Caco-2 (cell line): ENCODE measurements around the gene BFSP1. TPM values are rescaled to one million over a fixed set of nuclear protein-coding genes. Genes with fewer than 3 reads are reported as not detected.
A peak's percentile ranks its signal among the peaks of the same experiment; 100 is the strongest.

ENCODE experiments used
- BruUV-seq: library from RNA; stranded (reverse); fragments of 400-500 nt; replicated peaks from 2 replicates; lab custom pipeline; 2021; lab: Mats Ljungman, UMichigan
- CTCF ChIA-PET: fragments of 300-600 bp; sonication (Branson Sonifier 250); formaldehyde crosslinking; loops from one replicate; lab custom pipeline; 2022; ENCODE audit warnings: antibody characterized with exemption; lab: Charles Lee
- POLR2A ChIA-PET: fragments of 300-600 bp; sonication (Branson Sonifier 250); formaldehyde crosslinking; loops from one replicate; lab custom pipeline; 2022; ENCODE audit warnings: antibody characterized with exemption; lab: Charles Lee
- DNase-seq, 2 experiments: peaks; one replicate each; pipeline versions ENCODE4 v3.0.0 to v3.0.0-alpha.2; 2020 to 2022
- H3K27me3 ChIP-seq: replicated peaks from 2 replicates; pipeline ENCODE4 v1.6.0; 2011; ENCODE audit warnings: low read length; ENCODE audit not compliant: control insufficient read depth, insufficient read depth
- H3K36me3 ChIP-seq: 2 replicates; pipeline ENCODE4 v1.5.1; 2011; ENCODE audit warnings: low read length; ENCODE audit not compliant: control insufficient read depth, insufficient read depth
- H3K4me1 ChIP-seq: fragments of 250-450 bp; sonication (Bioruptor Pico); 2 replicates; pipeline ENCODE4 v1.5.1; 2020; ENCODE audit warnings: mild to moderate bottlenecking
- H3K4me3 ChIP-seq: 2 replicates; pipeline ENCODE4 v1.5.1; 2011; ENCODE audit warnings: low read depth, mild to moderate bottlenecking, control low read depth, low read length
- H3K9me3 ChIP-seq: fragments of 250-450 bp; sonication (Bioruptor Pico); 2 replicates; pipeline ENCODE4 v1.5.1; 2020; ENCODE audit warnings: mild to moderate bottlenecking, moderate library complexity
- H3K27ac Mint-ChIP-seq: one replicate; pipeline ENCODE4 v1.8.0; 2022; ENCODE audit warnings: mixed read lengths; ENCODE audit not compliant: unreplicated experiment
- H3K27me3 Mint-ChIP-seq: one replicate; pipeline ENCODE4 v1.8.0; 2022; ENCODE audit warnings: mixed read lengths; ENCODE audit not compliant: insufficient read depth, unreplicated experiment
- H3K36me3 Mint-ChIP-seq: one replicate; pipeline ENCODE4 v1.8.0; 2022; ENCODE audit warnings: mild to moderate bottlenecking, mixed read lengths; ENCODE audit not compliant: insufficient read depth, unreplicated experiment
- H3K4me1 Mint-ChIP-seq: one replicate; pipeline ENCODE4 v1.8.0; 2022; ENCODE audit warnings: low read depth, mixed read lengths; ENCODE audit not compliant: unreplicated experiment
- H3K4me3 Mint-ChIP-seq: one replicate; pipeline ENCODE4 v1.8.0; 2022; ENCODE audit warnings: mild to moderate bottlenecking, moderate library complexity, mixed read lengths; ENCODE audit not compliant: unreplicated experiment
- H3K9me3 Mint-ChIP-seq: one replicate; pipeline ENCODE4 v1.8.0; 2022; ENCODE audit warnings: mixed read lengths; ENCODE audit not compliant: unreplicated experiment
- CTCF ChIP-seq, 2 experiments: fragments of 200-600 bp in 1 of 2; IDR thresholded peaks; 1 replicate in 1 of 2; 2 replicates in 1 of 2; pipeline versions ENCODE4 v1.5.1 to v1.8.0; 2011 to 2022; ENCODE audit warnings: antibody characterized with exemption in 1 of 2, control low read depth in 1 of 2, inconsistent platforms in 1 of 2, low read depth in 1 of 2, low read length in 1 of 2, mild to moderate bottlenecking in 1 of 2, moderate library complexity in 1 of 2; ENCODE audit not compliant: insufficient read depth in 1 of 2, severe bottlenecking in 1 of 2, unreplicated experiment in 1 of 2
- intact Hi-C: fragments of 100-400 bp; cut with micrococcal nuclease; formaldehyde crosslinking; loops from one replicate; pipeline ENCODE4 v1.10.0; 2022; ENCODE audit not compliant: unreplicated experiment
- total RNA-seq: library from RNA; stranded (reverse); gene quantifications from 2 replicates; pipeline ENCODE4 v1.2.3, GENCODE V29; 2022

BFSP1 gene
- total RNA-seq, 1 experiment from 2014 or later, result 22.7 TPM

DNA sequence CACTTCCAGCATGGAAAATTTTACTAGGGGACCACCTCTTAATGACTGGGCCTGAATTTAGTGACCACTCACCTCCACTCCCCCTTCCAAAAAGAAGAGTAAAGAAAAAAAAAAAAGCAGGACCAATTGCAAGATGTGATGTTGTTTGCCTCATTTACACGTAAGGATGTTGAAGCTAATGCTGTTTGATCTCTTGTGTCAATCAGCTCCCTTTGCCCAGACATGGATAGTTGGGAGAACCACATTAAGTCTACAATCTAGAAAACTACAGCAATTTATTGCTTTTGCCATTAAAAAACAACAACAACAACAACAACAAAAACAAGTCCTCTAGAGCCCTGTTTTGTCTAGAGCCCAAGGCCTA is 27.7 kb upstream of the BFSP1 start:
- Mint-ChIP-seq H3K4me3 (no peak overlapping the region), H3K4me1 (peaks cover 7% of the 10 kb centered on the region)
- BruUV-seq, result no TSS peak

GRCh38 chr20:17558154-17558940 is 27.2 kb upstream of the BFSP1 start:
- Mint-ChIP-seq H3K36me3 (no peaks in the 10 kb centered on the region), H3K9me3 (no peaks in the 10 kb centered on the region), H3K4me1 (peaks cover 7% of the 10 kb centered on the region), H3K4me3 (no peak overlapping the region), H3K27ac (peak overlapping the region; percentile 53), H3K27me3 (no peaks in the 10 kb centered on the region)
- Histone ChIP-seq H3K4me3 (no peak overlapping the region), H3K9me3 (no peaks in the 10 kb centered on the region), H3K4me1 (peaks cover 17% of the 10 kb centered on the region), H3K27me3 (no peaks in the 10 kb centered on the region), H3K36me3 (no peaks in the 10 kb centered on the region)
- ChIA-PET CTCF (interaction anchor here (0.6 to 1.0 kb wide), 2 partner anchors 19 to 1083 kb away, joined by 3 read pairs; no protein-coding TSS in a partner anchor), POLR2A (interaction anchor here (0.7 to 1.9 kb wide), 3 partner anchors 11 to 14 kb away, joined by 4 to 6 read pairs (median 6); partner anchors contain the start of gene DSTN)
- TF ChIP-seq CTCF (IDR thresholded peaks at IDR 0.05; ENCODE audit: insufficient read depth in 1 of 2, low read depth in 1 of 2, low read length in 1 of 2, severe bottlenecking in 1 of 2, unreplicated experiment in 1 of 2), result no peak
- no TSS peak for BruUV-seq
- intact Hi-C loops, result loop anchor here (1.0 kb wide), 1 partner anchor 11 kb away; no protein-coding TSS in a partner anchor
- DNase-seq, result no peak

More for the DNA sequence above, 27.7 kb upstream of the BFSP1 start:
- Mint-ChIP-seq H3K27ac (peak overlapping the region; percentile 53), H3K36me3 (no peaks in the 10 kb centered on the region), H3K9me3 (no peaks in the 10 kb centered on the region), H3K27me3 (no peaks in the 10 kb centered on the region)
- H3K36me3 ChIP-seq, result no peaks in the 10 kb centered on the region
- no peaks in the 10 kb centered on the region for H3K9me3 ChIP-seq
- TF ChIP-seq CTCF (IDR thresholded peaks at IDR 0.05; ENCODE audit: insufficient read depth in 1 of 2, low read depth in 1 of 2, low read length in 1 of 2, severe bottlenecking in 1 of 2, unreplicated experiment in 1 of 2), result no peak
- no peaks in the 10 kb centered on the region for H3K27me3 ChIP-seq
- intact Hi-C loops, result loop anchor here (1.0 kb wide), 1 partner anchor 10 kb away; no protein-coding TSS in a partner anchor
- no peak for DNase-seq
- peaks cover 17% of the 10 kb centered on the region for H3K4me1 ChIP-seq
- ChIA-PET CTCF (no interaction called here), POLR2A (interaction anchor here (0.6 to 0.7 kb wide), 2 partner anchors 11 to 581 kb away, joined by 3 to 4 read pairs; partner anchors contain the start of gene DSTN)
- H3K4me3 ChIP-seq, result no peak overlapping the region

GRCh38 chr20:17557675-17558006 is 26.5 kb upstream of the BFSP1 start:
- H3K4me1 Mint-ChIP-seq, result peaks cover 7% of the 10 kb centered on the region
- BruUV-seq, result no TSS peak
- H3K27me3 Mint-ChIP-seq, result no peaks in the 10 kb centered on the region
- H3K36me3 ChIP-seq, result no peaks in the 10 kb centered on the region
- no peaks in the 10 kb centered on the region for H3K9me3 Mint-ChIP-seq
- TF ChIP-seq CTCF (IDR thresholded peaks at IDR 0.05; ENCODE audit: insufficient read depth in 1 of 2, low read depth in 1 of 2, low read length in 1 of 2, severe bottlenecking in 1 of 2, unreplicated experiment in 1 of 2), result no peak
- no peaks in the 10 kb centered on the region for H3K36me3 Mint-ChIP-seq
- H3K9me3 ChIP-seq, result no peaks in the 10 kb centered on the region
- CTCF ChIA-PET, result interaction anchor here (0.6 to 1.0 kb wide), 2 partner anchors 18 to 1082 kb away, joined by 3 read pairs; no protein-coding TSS in a partner anchor
- peak in 1 of 2 experiments; percentile 41 for DNase-seq
- H3K4me3 Mint-ChIP-seq, result peak overlapping the region; percentile 15
- H3K27me3 ChIP-seq, result no peaks in the 10 kb centered on the region
- intact Hi-C loops, result loop anchor here (1.0 kb wide), 1 partner anchor 12 kb away; no protein-coding TSS in a partner anchor
- H3K4me3 ChIP-seq, result no peak overlapping the region
- H3K27ac Mint-ChIP-seq, result peak overlapping the region; percentile 50
- H3K4me1 ChIP-seq, result peaks cover 17% of the 10 kb centered on the region
- POLR2A ChIA-PET, result interaction anchor here (1.5 to 1.9 kb wide), 2 partner anchors 12 to 14 kb away, joined by 6 read pairs; partner anchors contain the start of gene DSTN
